ENCODE measurements around the gene PLCL1.

DNA sequence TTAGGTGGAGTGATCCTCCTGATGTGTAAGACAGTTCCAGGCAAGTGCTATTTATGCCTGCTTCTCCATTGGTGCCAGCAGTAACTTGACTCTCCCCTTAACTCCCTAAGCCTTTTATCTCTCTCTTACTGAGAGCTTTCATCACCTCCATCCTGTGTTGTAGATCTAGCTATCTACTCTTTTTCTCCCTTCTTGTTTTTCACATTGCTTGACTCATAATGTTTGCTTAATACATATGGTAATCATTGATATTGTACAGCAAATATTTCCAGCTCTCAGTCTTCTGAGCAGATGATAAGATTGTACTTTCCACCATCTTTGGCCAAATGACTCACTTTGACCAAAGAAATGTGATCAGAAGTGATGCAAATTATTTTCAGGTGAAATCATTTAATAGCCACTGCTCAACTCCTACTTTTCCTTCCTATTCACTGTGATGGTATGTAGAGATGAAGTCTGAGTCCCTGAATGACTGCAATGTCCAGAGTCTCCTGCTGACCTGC lies 165.0 kb downstream of the PLCL1 start:
- TF ChIP-seq EZH2 (IDR thresholded peaks at IDR 0.05), result no peak
- TF ChIP-seq POLR2AphosphoS5 (IDR thresholded peaks at IDR 0.05; ENCODE audit: borderline replicate concordance, low read depth, low read length), result no peak

Measured in SK-N-MC (cell line).